OCI-LY7 (cell line): ENCODE measurements around the gene WIPF3.

ENCODE experiments used
- EZH2phosphoT487 ChIP-seq: fragments of 200-600 bp; sonication (generic); IDR thresholded peaks from 2 replicates; pipeline ENCODE4 v1.6.1; 2018; ENCODE audit warnings: low read depth, borderline replicate concordance, mild to moderate bottlenecking, mixed run types, antibody characterized with exemption, low read length, moderate library complexity, mixed read lengths
- TF ChIP-seq, protein P1 (sequence below): fragments of 200-600 bp; sonication (generic); conservative IDR thresholded peaks from 2 replicates; pipeline ENCODE4 v1.5.1; 2014; ENCODE audit warnings: mild to moderate bottlenecking, antibody characterized with exemption, low read length, moderate library complexity, mixed read lengths

DNA sequence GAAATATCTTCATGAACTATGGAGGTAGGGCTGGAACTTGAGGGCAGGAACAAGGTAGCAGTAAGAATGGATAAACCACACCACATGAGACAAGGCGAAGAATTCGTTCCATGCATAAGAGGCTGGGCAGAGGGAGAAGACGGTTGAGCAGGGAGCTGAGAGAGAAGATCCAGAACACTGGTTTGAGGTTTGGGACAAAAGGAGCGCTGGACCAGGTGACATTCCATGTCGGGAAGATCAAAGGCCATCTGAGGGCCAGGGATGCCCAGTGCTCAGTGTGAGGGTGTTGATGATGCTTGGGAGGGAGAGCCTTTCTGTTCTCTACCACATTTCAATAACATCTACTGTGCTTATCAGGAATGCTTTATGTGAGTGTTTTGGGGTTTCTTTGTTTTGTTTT, 52.8 kb downstream of the WIPF3 start:
- TF ChIP-seq, protein P1, sequence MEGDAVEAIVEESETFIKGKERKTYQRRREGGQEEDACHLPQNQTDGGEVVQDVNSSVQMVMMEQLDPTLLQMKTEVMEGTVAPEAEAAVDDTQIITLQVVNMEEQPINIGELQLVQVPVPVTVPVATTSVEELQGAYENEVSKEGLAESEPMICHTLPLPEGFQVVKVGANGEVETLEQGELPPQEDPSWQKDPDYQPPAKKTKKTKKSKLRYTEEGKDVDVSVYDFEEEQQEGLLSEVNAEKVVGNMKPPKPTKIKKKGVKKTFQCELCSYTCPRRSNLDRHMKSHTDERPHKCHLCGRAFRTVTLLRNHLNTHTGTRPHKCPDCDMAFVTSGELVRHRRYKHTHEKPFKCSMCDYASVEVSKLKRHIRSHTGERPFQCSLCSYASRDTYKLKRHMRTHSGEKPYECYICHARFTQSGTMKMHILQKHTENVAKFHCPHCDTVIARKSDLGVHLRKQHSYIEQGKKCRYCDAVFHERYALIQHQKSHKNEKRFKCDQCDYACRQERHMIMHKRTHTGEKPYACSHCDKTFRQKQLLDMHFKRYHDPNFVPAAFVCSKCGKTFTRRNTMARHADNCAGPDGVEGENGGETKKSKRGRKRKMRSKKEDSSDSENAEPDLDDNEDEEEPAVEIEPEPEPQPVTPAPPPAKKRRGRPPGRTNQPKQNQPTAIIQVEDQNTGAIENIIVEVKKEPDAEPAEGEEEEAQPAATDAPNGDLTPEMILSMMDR: no peak
- TF ChIP-seq EZH2phosphoT487: no peak
